Left kidney (tissue), 1 donor: ENCODE measurements around the gene DEFB119. TPM values are rescaled to one million over a fixed set of nuclear protein-coding genes. Genes with fewer than 3 reads are reported as not detected.

Experiments used
- polyA plus RNA-seq: library from polyadenylated mRNA; unstranded; fragments of 120-200 nt; gene quantifications from one replicate; pipeline ENCODE4 v1.2.1, GENCODE V29; 2013; ENCODE audit not compliant: insufficient read length

DEFB119 gene
- polyA plus RNA-seq, 1 donor, result not detected

Other genes starting within 250 kb of the DEFB119 start
- gene DEFB115, start 132.9 kb downstream of the DEFB119 start, polyA plus RNA-seq, result not detected
- not detected for gene DEFB116, start 82.0 kb downstream of the DEFB119 start, polyA plus RNA-seq
- not detected for gene DEFB118, start 22.0 kb downstream of the DEFB119 start, polyA plus RNA-seq
- gene DEFB121, start 15.6 kb upstream of the DEFB119 start, polyA plus RNA-seq, result not detected
- not detected for gene DEFB123, start 50.0 kb upstream of the DEFB119 start, polyA plus RNA-seq
- 0.48 TPM for gene DEFB124, start 84.5 kb upstream of the DEFB119 start, polyA plus RNA-seq
- 0.28 TPM for gene REM1, start 84.7 kb upstream of the DEFB119 start, polyA plus RNA-seq
- 139 TPM for gene HM13, start 123.9 kb upstream of the DEFB119 start, polyA plus RNA-seq
- 132 TPM for gene ID1, start 214.7 kb upstream of the DEFB119 start, polyA plus RNA-seq
- 0.75 TPM for gene COX4I2, start 247.3 kb upstream of the DEFB119 start, polyA plus RNA-seq